GM18951 (cell line): ENCODE results near the gene PLCE1.

ENCODE experiments used
- POLR2A ChIP-seq: IDR thresholded peaks from 4 replicates; pipeline ENCODE4 v1.6.1; 2011; ENCODE audit warnings: mild to moderate bottlenecking; ENCODE audit not compliant: insufficient read length, insufficient read depth; ENCODE audit errors: extremely low read depth
- in situ Hi-C: fragments of 300-500 bp; cut with MboI; formaldehyde crosslinking; loops from one replicate; pipeline ENCODE4 v1.12.0; 2022; ENCODE audit warnings: low sequenced_read_pairs, mixed read lengths, inconsistent platforms; ENCODE audit not compliant: unreplicated experiment

PLCE1 gene

DNA sequence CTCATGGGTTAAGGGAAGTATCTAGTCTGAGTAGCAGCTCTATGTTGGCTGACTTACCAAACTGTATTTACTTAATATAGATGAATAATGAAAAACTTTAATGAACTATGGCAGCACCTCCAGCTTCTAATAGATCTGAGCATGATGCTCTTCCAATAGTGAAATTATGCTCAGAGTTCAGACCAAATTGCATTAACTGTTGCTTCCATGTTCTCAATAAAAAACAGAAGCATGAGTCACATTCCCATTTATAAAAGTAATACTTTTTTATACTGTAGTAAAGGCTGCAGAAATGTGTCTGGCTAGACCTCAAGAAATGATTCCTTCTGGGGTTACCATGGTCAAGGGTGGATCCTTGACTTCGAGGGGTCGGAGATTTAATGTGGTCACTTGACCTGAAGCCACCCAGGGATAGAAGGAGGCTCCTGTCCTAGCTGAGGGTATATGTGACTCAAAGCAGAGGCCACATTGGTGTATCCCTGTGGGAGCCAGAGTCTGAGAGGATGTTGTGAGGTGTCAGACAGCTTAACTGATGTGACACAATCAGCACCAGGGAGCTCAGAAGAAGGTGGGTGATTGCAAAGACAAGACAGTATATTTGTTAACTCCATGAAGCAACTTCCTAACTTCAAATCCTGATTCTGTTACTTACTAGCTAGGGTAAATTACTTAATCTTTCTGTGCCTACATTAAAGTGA is 19.8 kb upstream of the PLCE1 start:
- no peak for TF ChIP-seq POLR2A
- in situ Hi-C loops: no loop called here

DNA sequence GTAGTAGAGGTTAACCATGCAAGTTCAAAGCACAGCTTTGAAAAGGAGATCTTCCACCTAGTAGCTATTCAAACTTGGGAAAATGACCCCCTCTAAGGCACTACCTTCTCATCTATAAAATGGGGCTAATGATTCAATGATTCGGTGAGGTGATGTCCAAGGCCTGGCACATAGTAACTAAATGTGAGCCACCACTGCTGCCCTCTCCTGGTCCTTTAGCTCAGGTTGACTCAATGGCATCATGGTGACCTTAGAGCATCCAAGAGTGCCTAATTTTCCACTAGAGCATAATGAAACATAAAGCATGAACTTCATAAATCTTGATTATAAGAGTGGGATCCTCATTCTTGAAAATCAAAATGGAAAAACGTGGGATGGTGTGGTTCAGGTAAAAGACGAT is 16.3 kb upstream of the PLCE1 start:
- in situ Hi-C loops: no loop called here
- no peak for TF ChIP-seq POLR2A

DNA sequence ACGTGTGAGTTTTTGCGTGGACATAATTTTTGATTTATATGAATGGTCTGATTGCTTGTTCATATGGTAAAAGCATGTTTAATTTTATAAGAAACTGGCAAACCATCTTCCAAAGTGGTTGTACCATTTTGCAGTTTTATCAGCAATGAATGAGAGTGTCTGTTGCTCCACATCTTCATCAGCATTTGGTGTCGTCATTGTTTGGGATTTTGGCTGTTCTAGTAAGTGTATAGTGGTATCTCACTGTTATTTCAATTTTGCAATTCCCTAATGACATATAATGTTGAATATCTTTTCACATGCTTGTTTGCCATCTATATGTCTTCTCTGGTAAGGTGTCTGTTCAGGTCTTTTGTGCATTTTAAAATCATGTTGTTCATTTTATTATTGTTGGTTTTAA is 13.2 kb upstream of the PLCE1 start:
- TF ChIP-seq POLR2A: no peak
- in situ Hi-C loops: no loop called here

DNA sequence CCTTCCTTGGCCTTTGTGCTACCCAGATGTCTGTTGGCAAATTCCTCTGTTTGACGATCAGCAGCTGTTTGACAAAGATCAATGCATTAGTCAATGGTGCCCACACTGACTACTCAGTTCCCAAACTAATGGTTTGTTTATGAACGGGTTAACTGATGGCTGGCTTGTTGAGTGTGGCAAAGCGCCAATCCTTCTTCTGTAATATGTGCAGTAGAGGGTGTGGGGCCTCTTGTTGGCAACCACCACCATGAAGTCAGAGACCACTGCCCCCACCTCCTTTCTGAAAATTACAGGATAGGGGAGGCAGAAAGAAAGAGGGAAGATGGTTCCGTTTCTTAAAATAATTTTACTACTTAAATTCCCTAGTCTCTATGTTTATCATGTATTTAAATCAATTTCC is 2.6 kb upstream of the PLCE1 start:
- TF ChIP-seq POLR2A: no peak
- in situ Hi-C loops: no loop called here

DNA sequence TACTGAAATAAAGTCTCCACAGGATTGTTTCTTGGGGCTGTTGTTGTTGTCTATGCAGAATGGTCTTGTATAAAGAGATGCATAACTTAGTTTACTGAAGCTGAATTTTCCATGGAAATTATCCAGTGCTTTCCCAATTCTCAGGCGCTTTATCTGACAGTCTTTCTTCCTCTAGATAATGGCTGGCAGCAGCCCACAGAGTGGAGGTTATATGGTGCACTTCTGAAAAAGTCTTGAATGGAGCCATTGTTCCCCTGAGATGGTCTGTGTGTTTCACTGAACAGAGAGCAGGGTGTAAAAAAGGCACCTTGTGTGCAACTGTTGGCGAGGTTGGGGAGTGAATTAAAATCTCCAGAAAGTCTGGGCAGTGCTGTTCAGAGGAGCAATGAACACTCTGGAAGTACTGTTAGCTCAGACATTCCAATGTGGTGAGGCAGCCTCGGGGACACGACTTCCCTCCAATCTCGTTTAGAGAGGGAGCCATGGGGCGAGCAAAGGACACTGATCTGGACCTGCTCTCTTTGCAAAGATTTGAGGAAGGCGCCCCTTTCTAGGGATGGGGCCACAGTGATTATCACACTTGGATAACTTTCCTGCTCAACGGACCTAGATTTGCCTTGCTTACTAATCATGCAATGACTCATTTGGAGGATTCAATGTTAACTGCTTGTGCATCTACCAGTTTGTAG is 2.0 kb upstream of the PLCE1 start:
- no peak for TF ChIP-seq POLR2A
- in situ Hi-C loops: no loop called here

DNA sequence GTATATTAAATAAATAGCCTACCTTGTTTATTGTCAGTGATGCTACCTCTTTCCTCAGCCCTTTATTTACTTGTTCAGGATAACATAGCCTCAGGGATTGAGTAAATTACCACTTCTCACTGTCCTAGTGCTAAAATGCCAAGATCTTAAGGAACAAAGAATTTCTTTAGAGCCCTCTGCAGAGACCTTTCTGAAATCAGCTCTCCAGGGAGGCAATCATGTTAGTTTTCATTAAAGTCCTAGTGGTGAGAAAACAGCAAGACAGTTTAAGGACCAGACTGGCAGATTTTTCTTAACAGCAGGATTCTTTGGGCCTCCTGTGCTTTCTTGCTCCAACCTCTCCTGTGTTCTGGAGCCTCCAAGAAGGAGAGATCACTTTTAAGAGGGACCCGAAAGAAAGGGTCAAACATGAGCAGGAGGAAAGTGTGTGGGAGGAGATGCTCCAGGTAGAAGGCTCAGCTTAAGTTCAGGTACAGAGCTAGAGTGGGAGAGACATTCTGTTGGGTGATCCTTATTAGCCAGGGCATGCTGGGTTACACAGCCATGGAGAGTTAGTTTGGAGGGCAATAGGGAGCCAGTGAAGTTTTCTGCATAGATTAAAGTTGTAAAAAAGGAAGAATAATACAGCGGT is 1.2 kb upstream of the PLCE1 start:
- in situ Hi-C loops: no loop called here
- no peak for TF ChIP-seq POLR2A

DNA sequence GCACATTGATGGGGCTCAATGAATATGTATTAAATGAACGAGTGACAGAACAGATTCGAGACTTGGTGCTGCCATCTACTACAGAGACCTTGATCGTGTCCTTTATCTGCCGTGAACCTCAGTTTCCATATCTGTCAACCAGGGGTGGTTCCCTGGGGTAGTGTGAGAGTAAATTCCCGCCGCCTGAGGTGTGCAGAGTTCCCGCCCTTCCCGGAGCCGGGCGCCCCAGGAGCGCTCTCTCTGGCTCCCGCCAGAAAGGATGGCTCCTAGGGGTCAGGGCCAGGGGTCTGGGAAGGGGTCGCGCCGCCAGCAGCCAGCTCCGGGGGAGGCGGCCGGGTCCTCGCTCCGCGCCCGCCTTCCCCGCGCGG is 333 bp upstream of the PLCE1 start:
- TF ChIP-seq POLR2A: no peak

DNA sequence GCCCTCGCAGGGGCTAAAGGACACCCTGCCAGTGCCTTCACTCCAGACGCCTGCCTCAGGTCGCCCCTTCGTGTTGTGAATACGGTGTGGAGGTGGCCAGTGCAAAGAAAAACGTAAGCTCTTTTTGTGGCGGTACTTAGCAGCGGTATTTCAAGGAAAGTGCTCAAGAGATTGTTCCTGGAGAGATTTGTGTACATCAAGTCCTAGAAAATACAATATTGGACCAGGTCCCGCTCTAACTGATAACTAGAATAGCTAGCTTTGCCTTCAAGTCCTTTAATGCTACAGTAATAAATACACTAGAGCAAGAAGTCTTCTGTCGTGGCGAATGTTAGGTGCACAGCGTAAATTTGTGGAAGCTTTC is 689 bp downstream of the PLCE1 start:
- in situ Hi-C loops: no loop called here
- no peak for TF ChIP-seq POLR2A

More for the DNA sequence above, 333 bp upstream of the PLCE1 start:
- in situ Hi-C loops: no loop called here

DNA sequence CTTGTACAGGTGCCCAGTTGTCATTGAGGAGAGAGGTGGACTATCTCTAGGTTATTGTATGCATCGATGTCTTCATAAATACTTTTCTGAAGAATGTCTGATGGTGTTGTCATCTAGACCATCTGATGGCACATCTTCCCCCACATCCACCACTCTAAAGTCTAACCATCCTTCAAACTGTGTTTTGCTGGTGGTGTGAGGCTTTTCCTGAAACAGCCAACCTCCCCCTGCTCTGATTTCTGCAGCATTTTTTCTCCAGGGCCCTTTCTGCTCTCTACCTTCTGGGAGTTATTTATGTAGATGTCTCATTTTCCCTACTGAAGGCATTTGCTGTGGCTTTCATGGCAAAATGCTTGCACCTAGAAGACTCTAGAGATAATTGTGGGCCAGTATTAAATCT is 1.5 kb downstream of the PLCE1 start:
- in situ Hi-C loops: no loop called here
- no peak for TF ChIP-seq POLR2A

DNA sequence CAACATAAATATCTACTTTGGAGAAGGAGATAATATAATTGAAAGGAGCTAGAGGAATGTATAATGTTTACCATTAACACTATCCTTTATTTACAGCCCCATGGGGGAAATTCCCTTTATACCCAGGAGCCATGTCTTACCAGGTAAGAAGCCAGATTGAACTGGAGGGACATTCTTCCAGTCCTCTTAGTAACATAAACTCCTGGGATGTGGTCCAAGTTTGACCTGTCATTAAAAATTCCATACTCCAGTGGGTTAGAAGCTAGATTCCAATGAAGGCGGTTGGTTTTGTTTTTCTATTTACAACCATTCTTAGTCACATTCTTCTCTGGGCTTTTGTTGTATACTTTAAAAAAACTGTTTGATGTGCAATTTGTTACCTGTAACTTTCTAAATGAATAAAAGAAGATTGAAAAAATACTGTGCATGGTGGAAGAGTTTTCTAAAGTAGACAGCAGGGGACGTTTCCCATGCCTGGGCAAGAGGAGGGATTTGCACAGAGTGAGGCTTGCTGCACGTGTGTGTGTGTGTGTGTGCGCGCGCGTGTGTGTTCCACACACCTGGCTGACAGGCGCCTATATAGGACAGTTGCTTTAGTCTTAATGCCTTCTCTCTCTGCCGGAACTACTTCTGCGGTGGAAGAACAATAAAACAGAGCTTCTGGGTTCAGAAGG is 2.0 kb downstream of the PLCE1 start:
- in situ Hi-C loops: no loop called here

DNA sequence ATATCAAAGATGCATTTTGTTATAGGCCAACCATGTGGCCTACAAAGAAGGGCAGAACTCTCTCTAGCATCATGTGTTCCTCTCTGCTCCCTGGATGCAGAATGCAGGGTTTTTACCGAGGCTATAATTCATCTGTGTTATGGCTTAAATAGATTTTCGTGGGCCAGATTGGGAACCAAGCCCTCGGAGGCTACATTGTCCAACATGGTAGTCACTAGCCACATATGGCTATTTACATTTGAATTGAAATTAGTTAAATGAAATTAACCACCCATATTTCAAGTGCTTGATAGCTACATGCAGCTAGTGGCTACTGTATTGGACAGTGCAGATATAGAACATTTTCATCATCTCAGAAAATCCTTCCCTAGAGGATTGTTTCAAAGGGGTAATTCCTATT is 2.8 kb downstream of the PLCE1 start:
- in situ Hi-C loops: no loop called here
- TF ChIP-seq POLR2A: no peak

More for the DNA sequence above, 2.0 kb downstream of the PLCE1 start:
- TF ChIP-seq POLR2A: no peak

DNA sequence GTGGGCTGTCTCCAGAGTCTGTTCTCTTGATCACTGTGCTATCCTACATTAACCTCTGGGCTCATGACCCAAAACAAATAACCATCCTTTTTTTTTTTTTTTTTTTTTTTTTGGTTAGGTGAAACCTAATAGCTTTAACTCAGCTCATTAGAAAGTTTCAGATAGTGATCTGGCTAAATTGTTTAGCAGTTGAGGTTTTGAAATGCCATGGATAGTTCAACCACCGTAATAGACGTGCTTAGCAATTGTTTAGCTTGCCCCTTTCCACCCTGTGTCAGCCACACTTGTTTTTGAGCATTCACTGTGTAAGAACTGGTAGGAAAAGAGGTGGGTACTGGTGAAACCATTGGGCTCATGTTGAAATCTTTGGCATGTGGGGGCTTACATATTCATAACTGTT is 3.8 kb downstream of the PLCE1 start:
- in situ Hi-C loops: no loop called here

DNA sequence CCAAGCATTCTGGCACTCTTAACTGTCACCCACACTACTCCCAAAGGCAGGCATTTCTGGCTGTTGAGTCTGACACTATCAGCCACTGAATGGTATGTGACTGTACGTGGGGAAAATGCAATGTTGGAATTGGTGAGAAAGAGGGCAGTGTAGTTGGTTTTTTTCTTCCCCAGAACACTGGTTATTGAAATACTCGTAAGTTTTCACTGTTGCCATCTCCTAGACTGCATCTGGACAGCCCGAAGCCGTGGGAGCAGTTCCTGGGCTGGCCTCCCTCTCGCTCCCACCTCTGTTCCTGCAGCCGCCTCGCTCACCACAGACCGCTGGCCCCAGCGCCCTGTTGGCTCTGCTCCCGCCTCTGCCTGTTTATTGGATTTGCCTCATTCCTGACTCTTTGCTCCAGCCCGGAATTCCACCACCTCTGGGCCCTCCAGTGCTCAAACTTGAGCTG is 5.7 kb downstream of the PLCE1 start:
- no peak for TF ChIP-seq POLR2A
- in situ Hi-C loops: no loop called here

More for the DNA sequence above, 3.8 kb downstream of the PLCE1 start:
- TF ChIP-seq POLR2A: no peak
